ENCODE data around the gene ERBB4.

DNA sequence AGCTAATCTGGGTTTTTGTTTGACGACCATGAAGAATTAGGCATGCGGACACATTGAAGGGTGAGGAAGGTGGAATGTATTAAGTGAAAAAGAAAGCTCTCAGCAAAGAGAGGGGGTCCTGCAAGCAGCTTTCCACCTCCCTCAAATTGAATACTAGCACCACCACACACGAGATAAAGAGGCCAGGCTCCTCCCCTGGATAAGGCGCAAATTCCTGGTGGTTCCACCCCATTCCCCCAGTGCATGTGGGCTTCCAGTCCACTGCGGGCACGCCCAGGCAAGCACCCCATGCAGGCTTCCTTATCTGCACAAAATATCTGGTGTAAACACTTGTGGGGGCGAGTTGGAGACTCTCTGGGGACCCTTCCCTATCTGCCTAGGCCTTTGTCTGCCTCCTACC lies 1124.9 kb downstream of the ERBB4 start:
- TF ChIP-seq, protein P1, sequence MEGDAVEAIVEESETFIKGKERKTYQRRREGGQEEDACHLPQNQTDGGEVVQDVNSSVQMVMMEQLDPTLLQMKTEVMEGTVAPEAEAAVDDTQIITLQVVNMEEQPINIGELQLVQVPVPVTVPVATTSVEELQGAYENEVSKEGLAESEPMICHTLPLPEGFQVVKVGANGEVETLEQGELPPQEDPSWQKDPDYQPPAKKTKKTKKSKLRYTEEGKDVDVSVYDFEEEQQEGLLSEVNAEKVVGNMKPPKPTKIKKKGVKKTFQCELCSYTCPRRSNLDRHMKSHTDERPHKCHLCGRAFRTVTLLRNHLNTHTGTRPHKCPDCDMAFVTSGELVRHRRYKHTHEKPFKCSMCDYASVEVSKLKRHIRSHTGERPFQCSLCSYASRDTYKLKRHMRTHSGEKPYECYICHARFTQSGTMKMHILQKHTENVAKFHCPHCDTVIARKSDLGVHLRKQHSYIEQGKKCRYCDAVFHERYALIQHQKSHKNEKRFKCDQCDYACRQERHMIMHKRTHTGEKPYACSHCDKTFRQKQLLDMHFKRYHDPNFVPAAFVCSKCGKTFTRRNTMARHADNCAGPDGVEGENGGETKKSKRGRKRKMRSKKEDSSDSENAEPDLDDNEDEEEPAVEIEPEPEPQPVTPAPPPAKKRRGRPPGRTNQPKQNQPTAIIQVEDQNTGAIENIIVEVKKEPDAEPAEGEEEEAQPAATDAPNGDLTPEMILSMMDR (IDR thresholded peaks at IDR 0.05) = no peak
- TF ChIP-seq POLR2A (IDR thresholded peaks at IDR 0.05) = no peak

Measured in prostate gland (tissue), 2 donors.